H9 (cell line): ENCODE data around the gene CDH5. TPM values are rescaled to one million over a fixed set of nuclear protein-coding genes. Genes with fewer than 3 reads are reported as not detected.

ENCODE experiments used
- DNase-seq: peaks from one replicate; pipeline ENCODE4 v3.0.0-alpha.2; 2017
- H2AFZ ChIP-seq: one replicate; pipeline ENCODE4 v1.6.1; 2013; ENCODE audit warnings: mild to moderate bottlenecking, low read length, control low read depth, moderate library complexity
- H2AK5ac ChIP-seq: 2 replicates; pipeline ENCODE4 v1.6.1; 2013; ENCODE audit warnings: low read length, control low read depth, mixed read lengths; ENCODE audit not compliant: insufficient read length
- H2BK120ac ChIP-seq: one replicate; pipeline ENCODE4 v1.6.1; 2013; ENCODE audit warnings: low read depth, mild to moderate bottlenecking, low read length, control low read depth, inconsistent platforms; ENCODE audit not compliant: poor library complexity, severe bottlenecking
- H2BK12ac ChIP-seq: 2 replicates; pipeline ENCODE4 v1.6.1; 2013; ENCODE audit warnings: low read length, control low read depth, mixed read lengths, low read depth; ENCODE audit not compliant: insufficient read length
- H2BK15ac ChIP-seq: 2 replicates; pipeline ENCODE4 v1.6.1; 2013; ENCODE audit warnings: low read depth, low read length, control low read depth
- H2BK20ac ChIP-seq: one replicate; pipeline ENCODE4 v1.6.1; 2013; ENCODE audit warnings: low read depth, mild to moderate bottlenecking, low read length, control low read depth, inconsistent platforms; ENCODE audit not compliant: poor library complexity, severe bottlenecking
- H2BK5ac ChIP-seq: 2 replicates; pipeline ENCODE4 v1.6.1; 2013; ENCODE audit warnings: low read length, control low read depth, mixed read lengths; ENCODE audit not compliant: insufficient read length
- H3K14ac ChIP-seq: 2 replicates; pipeline ENCODE4 v1.6.1; 2013; ENCODE audit warnings: low read length, control low read depth; ENCODE audit not compliant: insufficient read depth
- H3K18ac ChIP-seq: 2 replicates; pipeline ENCODE4 v1.6.1; 2013; ENCODE audit warnings: low read depth, mild to moderate bottlenecking, mixed read lengths, low read length, control low read depth; ENCODE audit not compliant: insufficient read length
- H3K23ac ChIP-seq: 2 replicates; pipeline ENCODE4 v1.6.1; 2013; ENCODE audit warnings: low read length, control low read depth, mixed read lengths, low read depth; ENCODE audit not compliant: insufficient read length
- H3K23me2 ChIP-seq: 2 replicates; pipeline ENCODE4 v1.6.1; 2013; ENCODE audit warnings: low read depth, mild to moderate bottlenecking, mixed read lengths, low read length, control low read depth; ENCODE audit not compliant: insufficient read length, poor library complexity, severe bottlenecking
- H3K27ac ChIP-seq: 2 replicates; pipeline ENCODE4 v1.5.1; 2013; ENCODE audit warnings: low read length, control low read depth, mixed read lengths, low read depth; ENCODE audit not compliant: insufficient read length
- H3K27me3 ChIP-seq: 2 replicates; pipeline ENCODE4 v1.6.1; 2013; ENCODE audit warnings: low read length, control low read depth, inconsistent platforms; ENCODE audit not compliant: insufficient read depth
- H3K4ac ChIP-seq: 2 replicates; pipeline ENCODE4 v1.6.1; 2013; ENCODE audit warnings: low read depth, mild to moderate bottlenecking, control low read depth, inconsistent platforms, low read length, moderate library complexity
- H3K4me1 ChIP-seq: 2 replicates; pipeline ENCODE4 v1.6.1; 2013; ENCODE audit warnings: low read length, control low read depth, inconsistent platforms; ENCODE audit not compliant: insufficient read depth
- H3K4me2 ChIP-seq: 2 replicates; pipeline ENCODE4 v1.6.1; 2013; ENCODE audit warnings: low read length, control low read depth, mixed read lengths; ENCODE audit not compliant: insufficient read length, insufficient read depth
- H3K56ac ChIP-seq: 2 replicates; pipeline ENCODE4 v1.6.1; 2013; ENCODE audit warnings: low read depth, mild to moderate bottlenecking, mixed read lengths, low read length, control low read depth; ENCODE audit not compliant: insufficient read length
- H3K79me1 ChIP-seq: 2 replicates; pipeline ENCODE4 v1.6.1; 2013; ENCODE audit warnings: low read depth, mild to moderate bottlenecking, moderate library complexity, low read length, control low read depth, inconsistent platforms; ENCODE audit not compliant: insufficient read depth, poor library complexity, severe bottlenecking
- H3K79me2 ChIP-seq: 2 replicates; pipeline ENCODE4 v1.6.1; 2013; ENCODE audit warnings: low read length, control low read depth, inconsistent platforms; ENCODE audit not compliant: insufficient read depth
- H3K9ac ChIP-seq: 2 replicates; pipeline ENCODE4 v1.6.1; 2013; ENCODE audit warnings: low read length, control low read depth, mixed read lengths; ENCODE audit not compliant: insufficient read length; ENCODE audit errors: extremely low read depth
- H3K9me3 ChIP-seq: one replicate; pipeline ENCODE4 v1.6.1; 2013; ENCODE audit warnings: low read depth, low read length, inconsistent platforms; ENCODE audit not compliant: control insufficient read depth
- H3T11ph ChIP-seq: one replicate; pipeline ENCODE4 v1.6.1; 2013; ENCODE audit warnings: mild to moderate bottlenecking, low read length, control low read depth, inconsistent platforms
- H4K20me1 ChIP-seq: one replicate; pipeline ENCODE4 v1.6.1; 2013; ENCODE audit not compliant: control insufficient read depth, insufficient read length, insufficient read depth
- H4K5ac ChIP-seq: 2 replicates; pipeline ENCODE4 v1.6.1; 2013; ENCODE audit warnings: low read depth, mild to moderate bottlenecking, mixed read lengths, low read length, control low read depth; ENCODE audit not compliant: insufficient read length
- H4K8ac ChIP-seq: replicated peaks from 2 replicates; pipeline ENCODE4 v1.6.1; 2013; ENCODE audit warnings: low read length, control low read depth, mixed read lengths, low read depth; ENCODE audit not compliant: insufficient read length
- H4K91ac ChIP-seq: 2 replicates; pipeline ENCODE4 v1.6.1; 2013; ENCODE audit warnings: low read depth, mild to moderate bottlenecking, moderate library complexity, mixed read lengths, low read length, control low read depth; ENCODE audit not compliant: insufficient read length
- H3K27ac Mint-ChIP-seq, 3 experiments: 2 replicates in 2 of 3; 3 replicates in 1 of 3; pipeline ENCODE4 v1.8.0; 2020 to 2021; ENCODE audit warnings: mixed read lengths in 3 of 3, mild to moderate bottlenecking in 1 of 3, moderate library complexity in 1 of 3
- H3K27me3 Mint-ChIP-seq: 2 replicates; pipeline ENCODE4 v1.8.0; 2021; ENCODE audit warnings: low read depth, mild to moderate bottlenecking, moderate library complexity, mixed read lengths
- H3K36me3 Mint-ChIP-seq, 3 experiments: 2 replicates in 2 of 3; 3 replicates in 1 of 3; pipeline ENCODE4 v1.8.0; 2020 to 2021; ENCODE audit warnings: low read depth in 3 of 3, mixed read lengths in 3 of 3; ENCODE audit not compliant: insufficient read depth in 1 of 3
- H3K4me1 Mint-ChIP-seq, 2 experiments: 2 replicates each; pipeline ENCODE4 v1.8.0; 2020; ENCODE audit warnings: mixed read lengths in 2 of 2
- H3K4me3 Mint-ChIP-seq, 2 experiments: 2 replicates in 1 of 2; 3 replicates in 1 of 2; pipeline ENCODE4 v1.8.0; 2020 to 2021; ENCODE audit warnings: mild to moderate bottlenecking in 2 of 2, mixed read lengths in 2 of 2, moderate library complexity in 1 of 2
- H3K9me3 Mint-ChIP-seq, 2 experiments: 2 replicates in 1 of 2; 3 replicates in 1 of 2; pipeline ENCODE4 v1.8.0; 2020; ENCODE audit warnings: mild to moderate bottlenecking in 2 of 2, mixed read lengths in 2 of 2, moderate library complexity in 1 of 2
- WGBS: extraction: QIAGEN DNeasy Blood & Tissue Kit; methylation state at CpG from one replicate; pipeline ENCODE4 v1.1.7; 2013; ENCODE audit warnings: missing lambda C conversion rate, low lambda C conversion rate, mixed read lengths; ENCODE audit not compliant: insufficient read length; ENCODE audit errors: extremely low coverage; 5-methylcytosine and 5-hydroxymethylcytosine counted together
- total RNA-seq: library from RNA; stranded (reverse); gene quantifications from 2 replicates; pipeline ENCODE4 v1.2.1, GENCODE V29; 2021
- TF ChIP-seq, protein P1 (sequence below): fragments of 200-600 bp; sonication (generic); conservative IDR thresholded peaks from 3 replicates; pipeline ENCODE4 v1.8.0; 2021; ENCODE audit warnings: antibody characterized with exemption, mild to moderate bottlenecking

The CDH5 gene
- total RNA-seq, 1 experiment from 2014 or later = 0.20 TPM

DNA sequence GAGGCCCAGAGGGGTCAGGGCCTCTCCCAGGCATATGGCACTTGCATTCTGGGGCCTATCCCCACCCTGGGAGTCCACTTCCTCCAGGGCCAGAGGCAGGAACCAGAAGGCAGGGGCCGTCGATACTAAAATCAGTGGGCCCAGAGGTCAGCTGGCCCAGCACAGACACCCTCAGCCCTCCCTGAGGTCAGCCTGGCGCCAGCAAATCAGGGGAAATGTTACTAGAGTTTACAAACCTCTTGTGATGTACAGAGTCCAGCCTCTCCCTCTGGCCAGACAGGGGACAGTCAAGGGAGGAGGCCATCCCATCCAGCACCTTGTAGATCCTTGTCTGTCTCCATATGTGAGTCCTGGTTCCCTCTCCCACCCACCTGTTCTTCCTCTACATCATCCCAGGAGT is 10.8 kb downstream of the CDH5 start:
- DNase-seq = no peak
- H4K5ac ChIP-seq = no peak overlapping the region
- H3K4me2 ChIP-seq = no peak overlapping the region
- no peaks in the 10 kb centered on the region for H3K9me3 ChIP-seq
- no peak overlapping the region for H3K27ac Mint-ChIP-seq
- no peak overlapping the region for H3K4ac ChIP-seq
- no peak overlapping the region for H3K23ac ChIP-seq
- H4K91ac ChIP-seq = no peak overlapping the region
- H3K27me3 Mint-ChIP-seq = peaks cover 1% of the 10 kb centered on the region
- no peak overlapping the region for H3K18ac ChIP-seq
- no CpG with 5 or more reads among the region's 3 CpGs for WGBS
- H2AK5ac ChIP-seq = no peak overlapping the region
- H2BK12ac ChIP-seq = no peak overlapping the region
- H3K23me2 ChIP-seq = no peaks in the 10 kb centered on the region
- H3K4me3 Mint-ChIP-seq = no peak overlapping the region
- no peaks in the 10 kb centered on the region for H3K79me1 ChIP-seq
- H4K20me1 ChIP-seq = no peaks in the 10 kb centered on the region
- no peak overlapping the region for H3K56ac ChIP-seq
- H2BK120ac ChIP-seq = no peak overlapping the region
- no peaks in the 10 kb centered on the region for H3K27me3 ChIP-seq
- peaks cover 5 to 6% of the 10 kb centered on the region in 2 experiments; a peak in 4 of 5 replicates for H3K9me3 Mint-ChIP-seq
- no peak overlapping the region for H3K9ac ChIP-seq
- H3T11ph ChIP-seq = no peak overlapping the region
- H2BK5ac ChIP-seq = no peak overlapping the region
- no peaks in the 10 kb centered on the region for H3K79me2 ChIP-seq
- H4K8ac ChIP-seq = no peak overlapping the region
- no peak overlapping the region for H2BK15ac ChIP-seq
- H3K4me1 Mint-ChIP-seq = peaks cover 9 to 16% of the 10 kb centered on the region in 2 experiments; a peak in 3 of 4 replicates
- peaks cover 0 to 2% (median 0%) of the 10 kb centered on the region in 3 experiments; a peak in 4 of 7 replicates for H3K36me3 Mint-ChIP-seq
- TF ChIP-seq, protein P1, sequence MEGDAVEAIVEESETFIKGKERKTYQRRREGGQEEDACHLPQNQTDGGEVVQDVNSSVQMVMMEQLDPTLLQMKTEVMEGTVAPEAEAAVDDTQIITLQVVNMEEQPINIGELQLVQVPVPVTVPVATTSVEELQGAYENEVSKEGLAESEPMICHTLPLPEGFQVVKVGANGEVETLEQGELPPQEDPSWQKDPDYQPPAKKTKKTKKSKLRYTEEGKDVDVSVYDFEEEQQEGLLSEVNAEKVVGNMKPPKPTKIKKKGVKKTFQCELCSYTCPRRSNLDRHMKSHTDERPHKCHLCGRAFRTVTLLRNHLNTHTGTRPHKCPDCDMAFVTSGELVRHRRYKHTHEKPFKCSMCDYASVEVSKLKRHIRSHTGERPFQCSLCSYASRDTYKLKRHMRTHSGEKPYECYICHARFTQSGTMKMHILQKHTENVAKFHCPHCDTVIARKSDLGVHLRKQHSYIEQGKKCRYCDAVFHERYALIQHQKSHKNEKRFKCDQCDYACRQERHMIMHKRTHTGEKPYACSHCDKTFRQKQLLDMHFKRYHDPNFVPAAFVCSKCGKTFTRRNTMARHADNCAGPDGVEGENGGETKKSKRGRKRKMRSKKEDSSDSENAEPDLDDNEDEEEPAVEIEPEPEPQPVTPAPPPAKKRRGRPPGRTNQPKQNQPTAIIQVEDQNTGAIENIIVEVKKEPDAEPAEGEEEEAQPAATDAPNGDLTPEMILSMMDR = no peak
- no peak overlapping the region for H3K14ac ChIP-seq
- H3K4me1 ChIP-seq = no peaks in the 10 kb centered on the region
- H2BK20ac ChIP-seq = no peak overlapping the region
- H2AFZ ChIP-seq = no peak overlapping the region
- no peak overlapping the region for H3K27ac ChIP-seq
